Measurements from ENCODE around the gene ASCL5.

Gene ASCL5

DNA sequence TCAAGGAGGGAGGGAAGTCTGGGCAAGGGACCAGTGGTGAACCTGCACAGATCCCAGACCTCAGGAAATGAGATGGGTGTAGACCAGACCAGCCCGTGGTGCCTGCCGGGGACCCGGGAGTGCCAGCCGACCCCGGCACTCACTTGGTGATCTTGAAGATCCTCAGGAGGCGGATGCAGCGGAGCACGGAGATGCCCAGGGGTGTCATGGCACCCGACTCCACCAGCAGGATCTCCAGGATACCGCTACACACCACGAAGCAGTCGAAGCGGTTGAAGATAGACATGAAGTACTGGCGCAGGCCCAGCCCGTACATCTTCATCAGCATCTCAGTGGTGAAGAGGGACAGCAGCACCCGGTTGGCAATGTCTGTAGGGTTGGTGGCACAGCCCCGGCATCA lies 49.2 kb downstream of the ASCL5 start:
- Histone ChIP-seq H3K4me1 (ENCODE audit: control insufficient read depth, insufficient read depth, low read length) (no peaks in the 10 kb centered on the region), H3K36me3 (ENCODE audit: control insufficient read depth, insufficient read depth, low read length) (no peaks in the 10 kb centered on the region), H3K4me3 (ENCODE audit: low read depth, low read length) (no peak overlapping the region), H3K9ac (ENCODE audit: low read length) (no peak overlapping the region), H3K9me3 (ENCODE audit: control insufficient read depth, insufficient read depth, low read depth, low read length) (no peaks in the 10 kb centered on the region), H3K27ac (ENCODE audit: low read depth, low read length) (no peak overlapping the region), H3K27me3 (ENCODE audit: control insufficient read depth, insufficient read depth, low read length) (peaks cover 9% of the 10 kb centered on the region; the same call in 1 of the 2 replicates)

DNA sequence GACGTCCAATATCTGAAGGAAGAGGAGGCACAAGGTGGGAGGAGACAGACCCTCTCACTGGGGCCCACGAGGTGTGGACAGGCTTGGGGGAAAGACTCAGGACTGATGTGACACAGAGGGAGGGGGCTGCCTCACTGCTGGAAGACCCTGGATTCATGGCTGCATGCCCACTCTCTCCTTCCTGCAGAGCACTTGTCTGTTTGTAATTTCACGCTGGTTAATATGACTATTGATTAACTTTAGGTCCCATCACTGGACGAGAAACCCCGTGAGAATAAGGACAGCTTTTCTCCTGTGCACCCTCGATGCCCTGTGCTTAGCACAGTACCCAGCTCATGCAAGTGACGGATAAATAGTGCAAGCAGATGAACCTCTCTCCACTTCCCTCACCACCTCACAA lies 49.9 kb downstream of the ASCL5 start:
- Histone ChIP-seq H3K4me3 (ENCODE audit: low read depth, low read length) (no peak overlapping the region), H3K27me3 (ENCODE audit: control insufficient read depth, insufficient read depth, low read length) (peaks cover 9% of the 10 kb centered on the region; the same call in 1 of the 2 replicates), H3K27ac (ENCODE audit: low read depth, low read length) (no peak overlapping the region), H3K9ac (ENCODE audit: low read length) (no peak overlapping the region), H3K4me1 (ENCODE audit: control insufficient read depth, insufficient read depth, low read length) (no peaks in the 10 kb centered on the region), H3K9me3 (ENCODE audit: control insufficient read depth, insufficient read depth, low read depth, low read length) (no peaks in the 10 kb centered on the region), H3K36me3 (ENCODE audit: control insufficient read depth, insufficient read depth, low read length) (no peaks in the 10 kb centered on the region)

DNA sequence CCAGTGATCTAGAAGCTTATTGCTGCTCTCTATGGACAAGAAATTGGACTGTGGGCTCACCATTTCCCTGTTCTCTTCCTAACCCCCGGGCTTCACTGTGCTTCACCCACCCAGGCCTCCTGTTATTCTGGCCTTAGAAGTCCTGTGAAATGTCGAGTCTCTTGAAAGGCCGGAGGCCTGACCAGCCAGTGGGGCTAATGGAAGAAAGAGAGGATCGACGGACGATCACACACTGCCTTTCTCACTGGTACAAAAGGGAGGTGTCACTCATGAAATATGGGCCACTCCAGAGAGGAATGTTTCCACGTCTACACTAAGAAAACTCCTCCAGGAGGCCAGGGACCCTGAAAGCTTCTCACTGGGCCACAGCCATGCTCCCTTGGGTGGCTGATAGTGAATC lies 50.9 kb downstream of the ASCL5 start:
- Histone ChIP-seq H3K4me1 (ENCODE audit: control insufficient read depth, insufficient read depth, low read length) (no peaks in the 10 kb centered on the region), H3K36me3 (ENCODE audit: control insufficient read depth, insufficient read depth, low read length) (no peaks in the 10 kb centered on the region), H3K4me3 (ENCODE audit: low read depth, low read length) (no peak overlapping the region), H3K27ac (ENCODE audit: low read depth, low read length) (no peak overlapping the region), H3K27me3 (ENCODE audit: control insufficient read depth, insufficient read depth, low read length) (peaks cover 9% of the 10 kb centered on the region; the same call in 1 of the 2 replicates), H3K9me3 (ENCODE audit: control insufficient read depth, insufficient read depth, low read depth, low read length) (no peaks in the 10 kb centered on the region), H3K9ac (ENCODE audit: low read length) (no peak overlapping the region)

DNA sequence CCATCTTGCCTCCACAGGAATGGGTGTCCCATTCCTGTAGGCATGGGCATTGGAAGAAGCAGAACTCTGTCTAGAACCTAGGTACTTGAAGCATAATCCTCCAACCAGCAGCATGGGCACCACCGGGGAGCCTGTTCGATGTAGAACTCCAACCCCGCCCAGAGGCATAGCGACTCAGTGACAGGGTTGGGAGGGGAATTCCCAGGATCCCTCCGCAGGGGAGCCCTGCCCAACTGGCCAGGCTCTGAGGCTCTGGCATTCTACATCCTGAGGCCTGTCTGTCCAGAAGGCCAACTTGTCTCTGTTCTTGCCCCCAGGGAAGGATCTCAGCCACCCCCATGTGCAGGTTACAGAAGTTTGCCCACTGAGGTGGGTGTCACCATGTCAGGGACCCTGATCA lies 53.0 kb downstream of the ASCL5 start:
- H3K9me3 ChIP-seq (ENCODE audit: control insufficient read depth, insufficient read depth, low read depth, low read length): no peaks in the 10 kb centered on the region
- H3K4me3 ChIP-seq (ENCODE audit: low read depth, low read length): no peak overlapping the region
- H3K9ac ChIP-seq (ENCODE audit: low read length): no peak overlapping the region
- H3K4me1 ChIP-seq (ENCODE audit: control insufficient read depth, insufficient read depth, low read length): peaks cover 5% of the 10 kb centered on the region; the same call in 1 of the 2 replicates
- no peak overlapping the region for H3K27ac ChIP-seq (ENCODE audit: low read depth, low read length)
- peaks cover 9% of the 10 kb centered on the region; the same call in 1 of the 2 replicates for H3K27me3 ChIP-seq (ENCODE audit: control insufficient read depth, insufficient read depth, low read length)
- no peaks in the 10 kb centered on the region for H3K36me3 ChIP-seq (ENCODE audit: control insufficient read depth, insufficient read depth, low read length)

DNA sequence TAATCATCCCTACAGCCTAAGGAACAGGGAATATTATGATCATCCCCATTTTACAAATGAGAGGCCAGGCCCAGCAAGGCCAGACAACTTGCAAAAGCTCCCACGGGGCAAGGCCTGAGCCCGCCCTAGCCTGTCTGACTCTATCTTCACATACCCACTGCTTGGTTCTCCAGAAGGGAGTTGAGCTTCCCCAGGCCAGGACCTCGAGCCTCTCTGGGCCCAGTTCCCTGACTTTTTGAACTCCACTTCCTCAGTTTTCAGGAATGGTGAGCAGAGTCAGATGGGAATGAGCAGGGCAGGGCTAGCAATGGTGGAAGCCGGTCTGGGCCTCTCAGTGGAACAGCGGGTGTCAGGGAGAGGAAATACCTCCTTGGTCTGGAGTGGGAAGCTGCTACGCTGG lies 54.1 kb downstream of the ASCL5 start:
- H3K4me1 ChIP-seq (ENCODE audit: control insufficient read depth, insufficient read depth, low read length): peaks cover 5% of the 10 kb centered on the region; the same call in 1 of the 2 replicates
- no peaks in the 10 kb centered on the region for H3K9me3 ChIP-seq (ENCODE audit: control insufficient read depth, insufficient read depth, low read depth, low read length)
- no peak overlapping the region for H3K4me3 ChIP-seq (ENCODE audit: low read depth, low read length)
- peaks cover 9% of the 10 kb centered on the region; the same call in 1 of the 2 replicates for H3K27me3 ChIP-seq (ENCODE audit: control insufficient read depth, insufficient read depth, low read length)
- H3K36me3 ChIP-seq (ENCODE audit: control insufficient read depth, insufficient read depth, low read length): no peaks in the 10 kb centered on the region
- H3K9ac ChIP-seq (ENCODE audit: low read length): no peak overlapping the region
- H3K27ac ChIP-seq (ENCODE audit: low read depth, low read length): no peak overlapping the region

DNA sequence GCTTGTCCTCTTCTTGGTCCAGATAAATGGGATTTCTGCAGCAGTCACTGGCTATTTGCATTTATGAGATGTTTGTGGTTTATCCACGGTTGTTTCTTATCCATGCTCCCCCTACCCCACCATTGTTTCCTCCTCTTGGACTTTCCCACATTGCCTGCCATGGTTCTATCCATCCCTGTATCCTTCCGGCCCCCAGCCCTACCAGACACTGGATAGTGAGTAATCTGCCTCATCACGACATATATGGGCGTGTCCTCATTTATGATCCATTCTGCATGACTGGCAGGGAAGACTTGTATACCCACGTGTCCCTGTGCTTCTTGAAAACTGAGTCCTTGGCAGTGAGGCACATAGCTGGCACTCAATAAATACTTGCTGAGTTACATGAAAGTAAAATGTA lies 54.8 kb downstream of the ASCL5 start:
- Histone ChIP-seq H3K27me3 (ENCODE audit: control insufficient read depth, insufficient read depth, low read length) (peaks cover 4% of the 10 kb centered on the region; the same call in 1 of the 2 replicates), H3K9ac (ENCODE audit: low read length) (no peak overlapping the region), H3K4me1 (ENCODE audit: control insufficient read depth, insufficient read depth, low read length) (peaks cover 5% of the 10 kb centered on the region; the same call in 1 of the 2 replicates), H3K4me3 (ENCODE audit: low read depth, low read length) (no peak overlapping the region), H3K36me3 (ENCODE audit: control insufficient read depth, insufficient read depth, low read length) (no peaks in the 10 kb centered on the region), H3K27ac (ENCODE audit: low read depth, low read length) (no peak overlapping the region), H3K9me3 (ENCODE audit: control insufficient read depth, insufficient read depth, low read depth, low read length) (no peaks in the 10 kb centered on the region)

DNA sequence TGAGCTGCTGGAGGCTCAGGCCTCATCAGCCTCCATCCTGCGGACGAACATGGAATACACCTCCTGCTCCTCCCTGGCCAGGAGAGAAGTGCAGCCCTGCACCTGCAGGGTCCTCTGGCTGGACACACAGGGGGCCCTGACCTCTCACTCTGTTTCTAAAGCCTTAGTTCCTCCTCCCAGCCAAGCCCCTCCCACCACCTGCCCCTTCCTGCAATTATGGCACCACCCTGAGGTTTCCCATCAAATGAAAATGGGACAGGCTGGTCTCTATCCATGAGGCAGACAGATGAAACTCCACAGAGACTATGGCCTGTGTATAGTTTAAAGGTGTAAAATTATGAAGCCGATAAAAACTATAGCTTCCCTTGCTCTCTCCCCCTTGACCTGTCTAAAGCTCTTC lies 57.3 kb downstream of the ASCL5 start:
- Histone ChIP-seq H3K27me3 (ENCODE audit: control insufficient read depth, insufficient read depth, low read length) (no peaks in the 10 kb centered on the region; the same call in 1 of the 2 replicates), H3K27ac (ENCODE audit: low read depth, low read length) (no peak overlapping the region), H3K9ac (ENCODE audit: low read length) (no peak overlapping the region), H3K4me3 (ENCODE audit: low read depth, low read length) (no peak overlapping the region), H3K4me1 (ENCODE audit: control insufficient read depth, insufficient read depth, low read length) (peaks cover 5% of the 10 kb centered on the region; the same call in 1 of the 2 replicates), H3K36me3 (ENCODE audit: control insufficient read depth, insufficient read depth, low read length) (no peaks in the 10 kb centered on the region), H3K9me3 (ENCODE audit: control insufficient read depth, insufficient read depth, low read depth, low read length) (no peaks in the 10 kb centered on the region)

DNA sequence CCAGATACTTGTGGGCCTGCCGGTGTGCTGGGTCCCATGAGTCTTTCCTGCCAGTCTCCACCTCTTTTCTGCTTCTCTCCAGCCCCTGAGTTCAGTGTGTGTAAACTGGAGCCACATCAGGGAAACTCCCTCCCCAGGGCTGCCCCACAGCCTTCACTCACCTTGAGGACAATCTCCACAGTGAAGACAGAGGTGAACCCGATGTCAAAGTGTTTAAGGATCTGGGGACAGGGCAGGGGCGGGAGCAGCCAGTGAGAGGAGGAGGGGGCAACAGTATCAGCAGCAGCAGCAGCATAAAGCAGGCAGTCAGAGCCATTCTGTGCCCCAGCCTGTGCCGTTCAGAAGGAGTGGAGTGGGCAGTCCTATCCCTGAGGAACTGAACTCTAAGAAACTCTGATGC lies 58.0 kb downstream of the ASCL5 start:
- Histone ChIP-seq H3K27ac (ENCODE audit: low read depth, low read length) (no peak overlapping the region), H3K4me3 (ENCODE audit: low read depth, low read length) (no peak overlapping the region), H3K27me3 (ENCODE audit: control insufficient read depth, insufficient read depth, low read length) (no peaks in the 10 kb centered on the region; the same call in 1 of the 2 replicates), H3K4me1 (ENCODE audit: control insufficient read depth, insufficient read depth, low read length) (peaks cover 5% of the 10 kb centered on the region; the same call in 1 of the 2 replicates), H3K36me3 (ENCODE audit: control insufficient read depth, insufficient read depth, low read length) (no peaks in the 10 kb centered on the region), H3K9me3 (ENCODE audit: control insufficient read depth, insufficient read depth, low read depth, low read length) (no peaks in the 10 kb centered on the region), H3K9ac (ENCODE audit: low read length) (no peak overlapping the region)

DNA sequence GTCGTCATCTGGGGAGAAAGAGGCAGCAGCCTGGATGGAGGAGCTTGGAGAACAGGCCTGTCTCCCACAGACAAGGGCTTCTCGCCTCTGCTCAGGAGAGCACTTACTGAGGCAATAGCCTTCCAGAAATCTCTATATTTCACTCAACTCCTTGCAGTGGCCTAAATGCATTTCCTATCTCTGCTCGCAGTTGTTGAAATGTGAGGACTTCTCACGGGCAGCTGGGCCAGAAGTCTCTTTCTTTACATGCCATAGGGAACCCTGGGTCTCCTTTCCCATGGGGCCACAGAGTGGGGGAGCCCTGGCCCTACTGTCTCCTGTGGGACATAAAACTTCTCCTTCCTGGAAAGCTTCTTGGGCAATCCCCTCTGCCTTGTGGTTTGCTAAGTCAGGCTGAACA lies 60.0 kb downstream of the ASCL5 start:
- no peak overlapping the region for H3K9ac ChIP-seq (ENCODE audit: low read length)
- no peaks in the 10 kb centered on the region for H3K9me3 ChIP-seq (ENCODE audit: control insufficient read depth, insufficient read depth, low read depth, low read length)
- no peaks in the 10 kb centered on the region; the same call in 1 of the 2 replicates for H3K27me3 ChIP-seq (ENCODE audit: control insufficient read depth, insufficient read depth, low read length)
- H3K36me3 ChIP-seq (ENCODE audit: control insufficient read depth, insufficient read depth, low read length): no peaks in the 10 kb centered on the region
- H3K27ac ChIP-seq (ENCODE audit: low read depth, low read length): no peak overlapping the region
- no peak overlapping the region for H3K4me3 ChIP-seq (ENCODE audit: low read depth, low read length)
- peaks cover 18% of the 10 kb centered on the region for H3K4me1 ChIP-seq (ENCODE audit: control insufficient read depth, insufficient read depth, low read length)

DNA sequence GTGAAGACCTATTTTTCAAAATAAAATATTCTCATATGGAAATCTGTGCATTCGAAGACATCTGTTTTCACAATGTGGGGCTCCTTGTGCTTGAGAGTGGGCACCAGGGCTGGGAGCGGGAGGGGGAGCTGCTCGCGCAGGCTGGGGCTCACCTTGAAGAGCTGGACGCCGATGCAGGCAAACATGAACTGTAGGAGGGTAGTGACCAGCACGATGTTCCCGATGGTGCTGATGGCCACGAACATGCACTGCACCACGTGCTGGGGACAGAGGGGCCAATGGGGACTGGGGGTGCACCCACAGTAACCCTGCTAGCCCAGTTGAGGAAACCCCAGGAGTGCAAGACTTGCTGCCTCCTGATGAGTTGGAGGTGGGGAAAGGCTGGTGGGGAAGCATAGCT lies 61.3 kb downstream of the ASCL5 start:
- no peaks in the 10 kb centered on the region for H3K9me3 ChIP-seq (ENCODE audit: control insufficient read depth, insufficient read depth, low read depth, low read length)
- no peak overlapping the region for H3K4me3 ChIP-seq (ENCODE audit: low read depth, low read length)
- no peaks in the 10 kb centered on the region for H3K36me3 ChIP-seq (ENCODE audit: control insufficient read depth, insufficient read depth, low read length)
- H3K27me3 ChIP-seq (ENCODE audit: control insufficient read depth, insufficient read depth, low read length): no peaks in the 10 kb centered on the region; the same call in 1 of the 2 replicates
- no peak overlapping the region for H3K9ac ChIP-seq (ENCODE audit: low read length)
- peaks cover 18% of the 10 kb centered on the region for H3K4me1 ChIP-seq (ENCODE audit: control insufficient read depth, insufficient read depth, low read length)
- H3K27ac ChIP-seq (ENCODE audit: low read depth, low read length): no peak overlapping the region

DNA sequence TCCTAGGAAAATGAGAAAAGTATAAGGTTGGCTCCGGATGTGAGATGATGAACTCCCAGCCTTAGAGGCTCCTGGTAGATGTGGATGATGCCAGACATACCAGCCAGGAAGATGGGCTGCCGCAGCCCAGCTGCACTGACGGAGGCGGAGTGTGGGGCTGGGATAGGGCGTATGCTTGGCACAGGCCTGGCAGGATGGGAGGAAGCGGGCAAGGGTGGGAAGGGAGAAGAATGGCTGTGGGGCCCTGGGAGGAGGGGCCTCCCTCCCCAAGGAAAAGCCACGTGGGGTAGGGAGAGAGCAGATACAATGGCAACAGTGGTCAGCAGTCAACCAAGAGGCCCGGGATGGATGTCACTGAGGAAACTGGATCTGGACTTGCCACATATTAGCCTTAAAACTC lies 62.2 kb downstream of the ASCL5 start:
- H3K9ac ChIP-seq (ENCODE audit: low read length): no peak overlapping the region
- H3K27ac ChIP-seq (ENCODE audit: low read depth, low read length): no peak overlapping the region
- H3K27me3 ChIP-seq (ENCODE audit: control insufficient read depth, insufficient read depth, low read length): no peaks in the 10 kb centered on the region; the same call in 1 of the 2 replicates
- no peak overlapping the region for H3K4me3 ChIP-seq (ENCODE audit: low read depth, low read length)
- H3K36me3 ChIP-seq (ENCODE audit: control insufficient read depth, insufficient read depth, low read length): no peaks in the 10 kb centered on the region
- H3K4me1 ChIP-seq (ENCODE audit: control insufficient read depth, insufficient read depth, low read length): peaks cover 20% of the 10 kb centered on the region
- no peaks in the 10 kb centered on the region for H3K9me3 ChIP-seq (ENCODE audit: control insufficient read depth, insufficient read depth, low read depth, low read length)
